HCT116 (cell line): Measurements from ENCODE around the gene LRRN3. TPM values are rescaled to one million over a fixed set of nuclear protein-coding genes. Genes with fewer than 3 reads are reported as not detected.

Source experiments
- ATAC-seq: fragments of 200-7000 bp; cut with Tn5 transposase; 2 replicates; pipeline ENCODE4 v1.9.1; 2020; ENCODE audit warnings: mild to moderate bottlenecking, moderate library complexity
- BruUV-seq: library from RNA; stranded (reverse); fragments of 400-500 nt; replicated peaks from 2 replicates; lab custom pipeline; 2021; lab: Mats Ljungman, UMichigan
- CTCF ChIA-PET: fragments of 300-600 bp; sonication (Branson Sonifier 250); formaldehyde crosslinking; loops from one replicate; lab custom pipeline; 2021; ENCODE audit warnings: antibody characterized with exemption; lab: Charles Lee
- POLR2A ChIA-PET: fragments of 300-600, 350-600 bp; sonication (Branson Sonifier 250); formaldehyde crosslinking; loops from one replicate; lab custom pipeline; 2021; ENCODE audit warnings: antibody characterized with exemption; lab: Charles Lee
- RAD21 ChIA-PET, 2 experiments: fragments of 300-600 bp; sonication (Branson Sonifier 250); formaldehyde crosslinking; loops; one replicate each; lab custom pipeline; 2023; ENCODE audit warnings: low total read pairs in 2 of 2; ENCODE audit not compliant: uncharacterized antibody in 2 of 2, unreplicated experiment in 2 of 2, low non-redundant PET in 1 of 2; lab: Charles Lee
- DNase-seq: peaks from one replicate; pipeline ENCODE4 v3.0.0-alpha.2; 2010; ENCODE audit warnings: low read depth, low spot score
- H2AFZ ChIP-seq: fragments of 200-600 bp; shearing (Covaris generic), sonication (generic); 2 replicates; pipeline ENCODE4 v1.6.1; 2017; ENCODE audit warnings: low read depth, mixed run types, mixed read lengths, antibody characterized with exemption, low read length; ENCODE audit not compliant: poor library complexity, severe bottlenecking
- H3K27ac ChIP-seq: 2 replicates; pipeline ENCODE4 v1.5.1; 2012; ENCODE audit warnings: low read depth, low read length
- H3K27me3 ChIP-seq: fragments of 200-600 bp; sonication (generic); 2 replicates; pipeline ENCODE4 v1.6.1; 2016; ENCODE audit warnings: mixed run types, low read length, mixed read lengths; ENCODE audit not compliant: insufficient read depth
- H3K36me3 ChIP-seq, 2 experiments: fragments of 200-500 bp in 1 of 2; fragments of 200-600 bp in 1 of 2; sonication (Bioruptor generic) in 1 of 2; sonication (generic) in 1 of 2; 2 replicates each; pipeline versions ENCODE4 v1.5.1 to v1.6.1; 2014 to 2016; ENCODE audit warnings: low read length in 2 of 2, inconsistent platforms in 1 of 2, mixed read lengths in 1 of 2, mixed run types in 1 of 2; ENCODE audit not compliant: insufficient read depth in 2 of 2, control insufficient read depth in 1 of 2
- H3K4me1 ChIP-seq, 2 experiments: fragments of 200-600 bp in 1 of 2; sonication (generic) in 1 of 2; 2 replicates each; pipeline versions ENCODE4 v1.5.1 to v1.6.1; 2012 to 2017; ENCODE audit warnings: low read length in 2 of 2, inconsistent platforms in 1 of 2, mild to moderate bottlenecking in 1 of 2, mixed read lengths in 1 of 2, mixed run types in 1 of 2, moderate library complexity in 1 of 2; ENCODE audit not compliant: insufficient read depth in 2 of 2, control insufficient read depth in 1 of 2
- H3K4me2 ChIP-seq: fragments of 200-600 bp; sonication (generic); 2 replicates; pipeline ENCODE4 v1.6.1; 2017; ENCODE audit warnings: mixed run types, low read length, mixed read lengths
- H3K4me3 ChIP-seq, 2 experiments: fragments of 200-600 bp in 1 of 2; sonication (generic) in 1 of 2; replicated peaks in 1 of 2; 2 replicates each; pipeline ENCODE4 v1.5.1; 2011 to 2016; ENCODE audit warnings: low read length in 2 of 2, control low read depth in 1 of 2, low read depth in 1 of 2, mild to moderate bottlenecking in 1 of 2, mixed read lengths in 1 of 2, mixed run types in 1 of 2
- H3K79me2 ChIP-seq: fragments of 200-600 bp; sonication (generic); 2 replicates; pipeline ENCODE4 v1.6.1; 2017; ENCODE audit warnings: mild to moderate bottlenecking, mixed run types, low read length, moderate library complexity, mixed read lengths; ENCODE audit not compliant: insufficient read depth
- H3K9ac ChIP-seq: fragments of 200-600 bp; sonication (generic); 2 replicates; pipeline ENCODE4 v1.6.1; 2016; ENCODE audit warnings: low read length, mixed read lengths
- H3K9me2 ChIP-seq: fragments of 200-600 bp; sonication (generic), shearing (Covaris generic); 2 replicates; pipeline ENCODE4 v1.6.1; 2017; ENCODE audit warnings: mixed run types, mild to moderate bottlenecking, moderate library complexity; ENCODE audit not compliant: insufficient read depth
- H3K9me3 ChIP-seq, 2 experiments: fragments of 200-500 bp in 1 of 2; fragments of 200-600 bp in 1 of 2; sonication (Bioruptor generic) in 1 of 2; sonication (generic) in 1 of 2; 2 replicates each; pipeline ENCODE4 v1.6.1; 2014 to 2017; ENCODE audit warnings: low read length in 2 of 2, mixed read lengths in 2 of 2, inconsistent platforms in 1 of 2, low read depth in 1 of 2, mild to moderate bottlenecking in 1 of 2, mixed run types in 1 of 2, moderate library complexity in 1 of 2; ENCODE audit not compliant: control insufficient read depth in 1 of 2, insufficient read depth in 1 of 2
- H4K20me1 ChIP-seq: fragments of 200-600 bp; sonication (generic), shearing (Covaris generic); 2 replicates; pipeline ENCODE4 v1.6.1; 2017; ENCODE audit warnings: mixed run types, mild to moderate bottlenecking, moderate library complexity; ENCODE audit not compliant: insufficient read depth
- CBX3 ChIP-seq: IDR thresholded peaks from 2 replicates; pipeline ENCODE4 v1.6.1; 2012; ENCODE audit warnings: low read depth
- EGR1 ChIP-seq: IDR thresholded peaks from 2 replicates; pipeline ENCODE4 v1.6.1; 2012; ENCODE audit warnings: low read depth
- ELF1 ChIP-seq: IDR thresholded peaks from 2 replicates; pipeline ENCODE4 v1.6.1; 2012; ENCODE audit warnings: low read depth, borderline replicate concordance
- EZH2 ChIP-seq: fragments of 200-600 bp; sonication (generic); IDR thresholded peaks from 2 replicates; pipeline ENCODE4 v1.6.1; 2017; ENCODE audit warnings: antibody characterized with exemption, mixed run types
- EZH2phosphoT487 ChIP-seq: fragments of 200-600 bp; IDR thresholded peaks from 2 replicates; pipeline ENCODE4 v1.6.1; 2018; ENCODE audit warnings: antibody characterized with exemption, borderline replicate concordance
- FOSL1 ChIP-seq: IDR thresholded peaks from 2 replicates; pipeline ENCODE4 v1.6.1; 2012; ENCODE audit warnings: low read depth
- POLR2AphosphoS5 ChIP-seq: IDR thresholded peaks from 2 replicates; pipeline ENCODE4 v1.6.1; 2011; ENCODE audit warnings: mild to moderate bottlenecking, low read depth, low read length, moderate library complexity
- RAD21 ChIP-seq: IDR thresholded peaks from 2 replicates; pipeline ENCODE4 v1.6.1; 2012; ENCODE audit warnings: low read depth, mild to moderate bottlenecking
- SP1 ChIP-seq: IDR thresholded peaks from 2 replicates; pipeline ENCODE4 v1.6.1; 2012; ENCODE audit warnings: low read depth
- SRF ChIP-seq: IDR thresholded peaks from 2 replicates; pipeline ENCODE4 v1.6.1; 2012; ENCODE audit warnings: low read depth
- TCF7L2 ChIP-seq: IDR thresholded peaks from 2 replicates; pipeline ENCODE4 v1.7.0; 2011; ENCODE audit warnings: borderline replicate concordance, inconsistent platforms; ENCODE audit not compliant: insufficient read depth, insufficient read length; ENCODE audit errors: extremely low read depth
- YY1 ChIP-seq: IDR thresholded peaks from 2 replicates; pipeline ENCODE4 v1.6.1; 2011; ENCODE audit warnings: low read length, low read depth, moderate library complexity, mild to moderate bottlenecking; ENCODE audit not compliant: insufficient replicate concordance; ENCODE audit errors: extremely low read depth
- ZFX ChIP-seq: fragments of 450-650 bp; IDR thresholded peaks from 2 replicates; pipeline ENCODE4 v1.6.1; 2017
- intact Hi-C: fragments of 100-400 bp; cut with micrococcal nuclease; formaldehyde crosslinking; loops from 2 replicates; pipeline ENCODE4 v1.10.0; 2022
- total RNA-seq: library from RNA; stranded (reverse); gene quantifications from one replicate; pipeline ENCODE4 v1.2.1, GENCODE V29; 2021; ENCODE audit not compliant: unreplicated experiment
- TF ChIP-seq, protein P1 (sequence below): IDR thresholded peaks from 2 replicates; pipeline ENCODE4 v1.6.1; 2012
- TF ChIP-seq, protein P2 (sequence below), 3 experiments: fragments of 200-600 bp in 1 of 3; sonication (generic) in 1 of 3; IDR thresholded peaks in 2 of 3; conservative IDR thresholded peaks in 1 of 3; 2 replicates each; pipeline ENCODE4 v1.5.1; 2012 to 2017; ENCODE audit warnings: low read depth in 2 of 3, low read length in 2 of 3, antibody characterized with exemption in 1 of 3, borderline replicate concordance in 1 of 3, control low read depth in 1 of 3, mild to moderate bottlenecking in 1 of 3, mixed read lengths in 1 of 3, mixed run types in 1 of 3, moderate library complexity in 1 of 3; ENCODE audit not compliant: insufficient read depth in 1 of 3
- TF ChIP-seq, protein P3 (sequence below): IDR thresholded peaks from 2 replicates; pipeline ENCODE4 v1.6.1; 2012
- TF ChIP-seq, protein P4 (sequence below): IDR thresholded peaks from 2 replicates; pipeline ENCODE4 v1.6.1; 2011; ENCODE audit warnings: mild to moderate bottlenecking, low read length, moderate library complexity; ENCODE audit not compliant: insufficient replicate concordance; ENCODE audit errors: extremely low read depth

LRRN3 gene
- total RNA-seq, 1 experiment from 2014 or later: 0.07 TPM

DNA sequence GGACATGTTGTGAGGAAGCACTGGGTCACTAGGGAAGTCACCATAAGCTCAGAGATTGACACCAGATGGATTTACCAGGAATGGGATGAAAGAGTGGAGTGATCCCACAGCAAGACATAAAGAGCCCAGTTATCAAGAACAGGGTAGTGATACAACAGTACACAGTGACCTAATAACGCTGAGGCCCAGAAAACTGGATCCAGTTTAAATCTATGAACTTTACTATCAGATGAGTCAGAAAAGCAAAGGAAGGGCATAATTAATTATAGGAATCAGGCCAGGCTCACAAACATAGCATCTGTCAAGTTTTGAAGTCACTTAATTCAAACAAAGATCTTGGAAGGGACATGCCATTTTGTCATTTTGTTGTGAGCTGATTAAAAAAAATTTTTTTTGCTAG lies 73.5 kb downstream of the LRRN3 start:
- no TSS peak for BruUV-seq
- H3K4me3 ChIP-seq: no peak overlapping the region
- H3K27ac ChIP-seq: no peak overlapping the region
- H2AFZ ChIP-seq: no peak overlapping the region
- H3K9me2 ChIP-seq: no peaks in the 10 kb centered on the region
- POLR2A ChIA-PET: no interaction called here
- no peaks in the 10 kb centered on the region for H3K27me3 ChIP-seq
- no peak for ATAC-seq
- RAD21 ChIA-PET: no interaction called here
- no peaks in the 10 kb centered on the region for H3K4me1 ChIP-seq
- H3K4me2 ChIP-seq: no peak overlapping the region
- CTCF ChIA-PET: no interaction called here
- no peaks in the 10 kb centered on the region for H3K79me2 ChIP-seq
- H3K36me3 ChIP-seq: no peaks in the 10 kb centered on the region
- H4K20me1 ChIP-seq: no peaks in the 10 kb centered on the region
- DNase-seq: no peak
- H3K9ac ChIP-seq: no peak overlapping the region
- TF ChIP-seq FOSL1 (no peak), ELF1 (no peak)
- TF ChIP-seq, protein P1, sequence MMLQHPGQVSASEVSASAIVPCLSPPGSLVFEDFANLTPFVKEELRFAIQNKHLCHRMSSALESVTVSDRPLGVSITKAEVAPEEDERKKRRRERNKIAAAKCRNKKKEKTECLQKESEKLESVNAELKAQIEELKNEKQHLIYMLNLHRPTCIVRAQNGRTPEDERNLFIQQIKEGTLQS: no peak
- intact Hi-C loops: no loop called here
- no peaks in the 10 kb centered on the region for H3K9me3 ChIP-seq

DNA sequence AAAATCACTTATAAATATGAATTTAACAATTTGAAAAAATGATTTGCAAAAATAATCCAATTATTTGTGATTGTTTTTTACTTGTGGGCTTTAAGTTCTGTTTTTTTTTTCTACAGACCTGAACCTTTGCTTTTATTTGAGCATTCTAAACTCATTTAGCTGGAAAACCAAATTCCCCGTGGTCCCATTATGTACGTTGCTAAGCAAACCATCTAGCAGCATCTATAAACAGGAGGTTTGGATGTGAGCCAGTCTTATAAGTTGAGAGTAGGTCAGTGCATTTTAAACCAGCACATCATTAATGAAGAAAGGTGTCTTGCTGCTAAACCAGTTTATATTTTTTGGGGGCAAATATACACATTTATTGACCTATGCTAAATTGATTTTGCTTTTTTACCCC lies 77.3 kb downstream of the LRRN3 start:
- ChIA-PET RAD21 (no interaction called here), POLR2A (no interaction called here), CTCF (no interaction called here)
- Histone ChIP-seq H3K9me3 (no peaks in the 10 kb centered on the region), H3K4me1 (no peaks in the 10 kb centered on the region), H3K9ac (no peak overlapping the region), H3K27ac (no peak overlapping the region), H3K27me3 (no peaks in the 10 kb centered on the region), H3K9me2 (no peaks in the 10 kb centered on the region), H3K4me2 (no peak overlapping the region), H2AFZ (no peak overlapping the region), H3K79me2 (no peaks in the 10 kb centered on the region), H3K36me3 (no peaks in the 10 kb centered on the region), H4K20me1 (no peaks in the 10 kb centered on the region), H3K4me3 (no peak overlapping the region)
- no peak for ATAC-seq
- intact Hi-C loops: no loop called here
- no TSS peak for BruUV-seq
- no peak for DNase-seq
- TF ChIP-seq SRF (no peak), ZFX (no peak), ELF1 (no peak), RAD21 (no peak), TCF7L2 (no peak), FOSL1 (no peak), YY1 (no peak), CBX3 (no peak), SP1 (no peak), EZH2 (no peak), POLR2AphosphoS5 (no peak), EGR1 (no peak), EZH2phosphoT487 (no peak)
- TF ChIP-seq, protein P2, sequence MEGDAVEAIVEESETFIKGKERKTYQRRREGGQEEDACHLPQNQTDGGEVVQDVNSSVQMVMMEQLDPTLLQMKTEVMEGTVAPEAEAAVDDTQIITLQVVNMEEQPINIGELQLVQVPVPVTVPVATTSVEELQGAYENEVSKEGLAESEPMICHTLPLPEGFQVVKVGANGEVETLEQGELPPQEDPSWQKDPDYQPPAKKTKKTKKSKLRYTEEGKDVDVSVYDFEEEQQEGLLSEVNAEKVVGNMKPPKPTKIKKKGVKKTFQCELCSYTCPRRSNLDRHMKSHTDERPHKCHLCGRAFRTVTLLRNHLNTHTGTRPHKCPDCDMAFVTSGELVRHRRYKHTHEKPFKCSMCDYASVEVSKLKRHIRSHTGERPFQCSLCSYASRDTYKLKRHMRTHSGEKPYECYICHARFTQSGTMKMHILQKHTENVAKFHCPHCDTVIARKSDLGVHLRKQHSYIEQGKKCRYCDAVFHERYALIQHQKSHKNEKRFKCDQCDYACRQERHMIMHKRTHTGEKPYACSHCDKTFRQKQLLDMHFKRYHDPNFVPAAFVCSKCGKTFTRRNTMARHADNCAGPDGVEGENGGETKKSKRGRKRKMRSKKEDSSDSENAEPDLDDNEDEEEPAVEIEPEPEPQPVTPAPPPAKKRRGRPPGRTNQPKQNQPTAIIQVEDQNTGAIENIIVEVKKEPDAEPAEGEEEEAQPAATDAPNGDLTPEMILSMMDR (IDR thresholded peaks at IDR 0.05 in 2 of 3, conservative IDR thresholded peaks at IDR 0.05 in 1 of 3; ENCODE audit: borderline replicate concordance in 1 of 3, insufficient read depth in 1 of 3, low read depth in 2 of 3, low read length in 2 of 3): no peak
- TF ChIP-seq, protein P3, sequence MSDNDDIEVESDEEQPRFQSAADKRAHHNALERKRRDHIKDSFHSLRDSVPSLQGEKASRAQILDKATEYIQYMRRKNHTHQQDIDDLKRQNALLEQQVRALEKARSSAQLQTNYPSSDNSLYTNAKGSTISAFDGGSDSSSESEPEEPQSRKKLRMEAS: no peak
- TF ChIP-seq, protein P1: no peak
- TF ChIP-seq, protein P4, sequence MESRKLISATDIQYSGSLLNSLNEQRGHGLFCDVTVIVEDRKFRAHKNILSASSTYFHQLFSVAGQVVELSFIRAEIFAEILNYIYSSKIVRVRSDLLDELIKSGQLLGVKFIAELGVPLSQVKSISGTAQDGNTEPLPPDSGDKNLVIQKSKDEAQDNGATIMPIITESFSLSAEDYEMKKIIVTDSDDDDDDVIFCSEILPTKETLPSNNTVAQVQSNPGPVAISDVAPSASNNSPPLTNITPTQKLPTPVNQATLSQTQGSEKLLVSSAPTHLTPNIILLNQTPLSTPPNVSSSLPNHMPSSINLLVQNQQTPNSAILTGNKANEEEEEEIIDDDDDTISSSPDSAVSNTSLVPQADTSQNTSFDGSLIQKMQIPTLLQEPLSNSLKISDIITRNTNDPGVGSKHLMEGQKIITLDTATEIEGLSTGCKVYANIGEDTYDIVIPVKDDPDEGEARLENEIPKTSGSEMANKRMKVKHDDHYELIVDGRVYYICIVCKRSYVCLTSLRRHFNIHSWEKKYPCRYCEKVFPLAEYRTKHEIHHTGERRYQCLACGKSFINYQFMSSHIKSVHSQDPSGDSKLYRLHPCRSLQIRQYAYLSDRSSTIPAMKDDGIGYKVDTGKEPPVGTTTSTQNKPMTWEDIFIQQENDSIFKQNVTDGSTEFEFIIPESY: no peak
